ENCODE measurements around the gene RELA.

The RELA gene

GRCh38 chr11:65612691-65613090, 50.0 kb downstream of the RELA start:
- Histone ChIP-seq H3K79me1 (replicated peaks; ENCODE audit: low read length, poor library complexity, severe bottlenecking) (peaks cover 10% of the 10 kb centered on the region), H3K27me3 (ENCODE audit: control insufficient read depth in 1 of 2, insufficient read depth in 1 of 2, low read length in 2 of 2) (no peaks in the 10 kb centered on the region), H2BK120ac (ENCODE audit: low read depth, low read length) (no peak overlapping the region), H2AFZ (ENCODE audit: low read depth, low read length) (no peak overlapping the region), H2BK12ac (ENCODE audit: low read length in 2 of 2) (peak overlapping the region in 1 of 2 experiments; percentile 55), H3K9ac (ENCODE audit: low read length) (peak overlapping the region; percentile 97), H3K18ac (ENCODE audit: low read depth in 1 of 2, low read length in 2 of 2) (peak overlapping the region in 1 of 2 experiments; percentile 34), H2BK15ac (ENCODE audit: low read depth, poor library complexity, severe bottlenecking) (peak overlapping the region; percentile 9), H3K4me1 (ENCODE audit: control insufficient read depth, insufficient read depth, low read depth, low read length) (peaks cover 47% of the 10 kb centered on the region), H3K14ac (ENCODE audit: low read length in 2 of 2) (peak overlapping the region in 1 of 2 experiments; percentile 19), H3K4ac (ENCODE audit: low read depth in 1 of 2, low read length in 2 of 2) (peak overlapping the region in 1 of 2 experiments; percentile 2), H4K91ac (ENCODE audit: low read length) (peak overlapping the region; percentile 70), H3K4me3 (ENCODE audit: insufficient read depth in 1 of 2, low read depth in 1 of 2, low read length in 2 of 2) (peak overlapping the region; percentile 43 to 96), H3K27ac (ENCODE audit: low read length, poor library complexity, severe bottlenecking) (peak overlapping the region; percentile 81), H3K4me2 (ENCODE audit: low read length, poor library complexity, severe bottlenecking) (peak overlapping the region; percentile 67), H3K9me3 (ENCODE audit: control insufficient read depth, low read length) (no peaks in the 10 kb centered on the region), H3K23ac (ENCODE audit: low read length in 2 of 2) (peak overlapping the region in 1 of 2 experiments; percentile 83), H2BK5ac (ENCODE audit: low read depth, low read length, poor library complexity, severe bottlenecking) (no peak overlapping the region), H4K8ac (ENCODE audit: low read length) (no peak overlapping the region), H3K36me3 (ENCODE audit: control insufficient read depth in 1 of 2, insufficient read depth in 2 of 2, low read depth in 1 of 2, low read length in 2 of 2) (peaks cover 33 to 51% of the 10 kb centered on the region in 2 experiments), H2AK5ac (ENCODE audit: low read length, severe bottlenecking) (peak overlapping the region; percentile 41)
- 97% methylated on average over 7 of the region's 7 CpGs for WGBS
- no peak for DNase-seq

- Histone ChIP-seq H3K23ac (ENCODE audit: low read length in 2 of 2) (peak overlapping the region in 1 of 2 experiments; percentile 46), H2AFZ (ENCODE audit: low read depth, low read length) (no peak overlapping the region), H3K4me1 (ENCODE audit: control insufficient read depth, insufficient read depth, low read depth, low read length) (peaks cover 51% of the 10 kb centered on the region), H2BK12ac (ENCODE audit: low read length in 2 of 2) (peak overlapping the region in 1 of 2 experiments; percentile 11), H3K4me3 (ENCODE audit: insufficient read depth in 1 of 2, low read depth in 1 of 2, low read length in 2 of 2) (peak overlapping the region; percentile 38 to 96), H4K8ac (ENCODE audit: low read length) (peak overlapping the region; percentile 82), H3K27me3 (ENCODE audit: control insufficient read depth in 1 of 2, insufficient read depth in 1 of 2, low read length in 2 of 2) (no peaks in the 10 kb centered on the region), H2BK5ac (ENCODE audit: low read depth, low read length, poor library complexity, severe bottlenecking) (peak overlapping the region; percentile 48), H4K91ac (ENCODE audit: low read length) (peak overlapping the region; percentile 70), H3K14ac (ENCODE audit: low read length in 2 of 2) (no peak overlapping the region), H3K36me3 (ENCODE audit: control insufficient read depth in 1 of 2, insufficient read depth in 2 of 2, low read depth in 1 of 2, low read length in 2 of 2) (peaks cover 26 to 51% of the 10 kb centered on the region in 2 experiments), H3K4ac (ENCODE audit: low read depth in 1 of 2, low read length in 2 of 2) (peak overlapping the region; percentile 46 to 68), H3K18ac (ENCODE audit: low read depth in 1 of 2, low read length in 2 of 2) (peak overlapping the region; percentile 40 to 46), H3K9ac (ENCODE audit: low read length) (peak overlapping the region; percentile 50), H3K9me3 (ENCODE audit: control insufficient read depth, low read length) (no peaks in the 10 kb centered on the region), H2BK15ac (ENCODE audit: low read depth, poor library complexity, severe bottlenecking) (peak overlapping the region; percentile 9), H2BK120ac (ENCODE audit: low read depth, low read length) (peak overlapping the region; percentile 11), H3K4me2 (ENCODE audit: low read length, poor library complexity, severe bottlenecking) (peak overlapping the region; percentile 67), H2AK5ac (ENCODE audit: low read length, severe bottlenecking) (peak overlapping the region; percentile 50), H3K27ac (ENCODE audit: low read length, poor library complexity, severe bottlenecking) (peak overlapping the region; percentile 81), H3K79me1 (replicated peaks; ENCODE audit: low read length, poor library complexity, severe bottlenecking) (peaks cover 16% of the 10 kb centered on the region)
- WGBS = 71% methylated on average over 12 of the region's 12 CpGs
- peak; percentile 54 for DNase-seq
These were observed 50.7 kb downstream of the RELA start for GRCh38 chr11:65611758-65612603.

- no peak overlapping the region for H2BK5ac ChIP-seq (ENCODE audit: low read depth, low read length, poor library complexity, severe bottlenecking)
- peaks cover 21% of the 10 kb centered on the region for H3K79me1 ChIP-seq (replicated peaks; ENCODE audit: low read length, poor library complexity, severe bottlenecking)
- peak overlapping the region; percentile 12 for H4K8ac ChIP-seq (ENCODE audit: low read length)
- peaks cover 51% of the 10 kb centered on the region for H3K4me1 ChIP-seq (ENCODE audit: control insufficient read depth, insufficient read depth, low read depth, low read length)
- peak overlapping the region in 1 of 2 experiments; percentile 53 for H3K23ac ChIP-seq (ENCODE audit: low read length in 2 of 2)
- peak overlapping the region; percentile 67 for H3K4me2 ChIP-seq (ENCODE audit: low read length, poor library complexity, severe bottlenecking)
- H3K27ac ChIP-seq (ENCODE audit: low read length, poor library complexity, severe bottlenecking) = peak overlapping the region; percentile 81
- no peak overlapping the region for H2BK12ac ChIP-seq (ENCODE audit: low read length in 2 of 2)
- H2BK120ac ChIP-seq (ENCODE audit: low read depth, low read length) = no peak overlapping the region
- peak overlapping the region; percentile 24 to 68 for H3K4ac ChIP-seq (ENCODE audit: low read depth in 1 of 2, low read length in 2 of 2)
- peak overlapping the region; percentile 38 to 96 for H3K4me3 ChIP-seq (ENCODE audit: insufficient read depth in 1 of 2, low read depth in 1 of 2, low read length in 2 of 2)
- H4K91ac ChIP-seq (ENCODE audit: low read length) = peak overlapping the region; percentile 55
- no peaks in the 10 kb centered on the region for H3K9me3 ChIP-seq (ENCODE audit: control insufficient read depth, low read length)
- peak overlapping the region; percentile 50 for H3K9ac ChIP-seq (ENCODE audit: low read length)
- peak overlapping the region in 1 of 2 experiments; percentile 79 for H3K14ac ChIP-seq (ENCODE audit: low read length in 2 of 2)
- 41% methylated on average over 6 of the region's 10 CpGs for whole genome bisulfite sequencing
- peak overlapping the region; percentile 75 for H2AK5ac ChIP-seq (ENCODE audit: low read length, severe bottlenecking)
- H3K18ac ChIP-seq (ENCODE audit: low read depth in 1 of 2, low read length in 2 of 2) = peak overlapping the region; percentile 46 to 56
- no peak for DNase-seq
- H3K27me3 ChIP-seq (ENCODE audit: control insufficient read depth in 1 of 2, insufficient read depth in 1 of 2, low read length in 2 of 2) = no peaks in the 10 kb centered on the region
- no peak overlapping the region for H2AFZ ChIP-seq (ENCODE audit: low read depth, low read length)
- peaks cover 24 to 58% of the 10 kb centered on the region in 2 experiments for H3K36me3 ChIP-seq (ENCODE audit: control insufficient read depth in 1 of 2, insufficient read depth in 2 of 2, low read depth in 1 of 2, low read length in 2 of 2)
- peak overlapping the region; percentile 55 for H2BK15ac ChIP-seq (ENCODE audit: low read depth, poor library complexity, severe bottlenecking)
These were observed 51.5 kb downstream of the RELA start for GRCh38 chr11:65611028-65611757.
